ENCODE results near the gene SYT6.

The SYT6 gene

GRCh38 chr1:114169509-114169908 is 15.8 kb upstream of the SYT6 start:
- H3K9me3 Mint-ChIP-seq: no peaks in the 10 kb centered on the region
- no peak overlapping the region for H3K27ac Mint-ChIP-seq
- no peaks in the 10 kb centered on the region for H3K27me3 Mint-ChIP-seq
- H3K36me3 Mint-ChIP-seq (ENCODE audit: insufficient read depth): no peaks in the 10 kb centered on the region
- DNase-seq: no peak
- no peak for ATAC-seq (replicated peaks)
- no peak overlapping the region for H3K4me3 Mint-ChIP-seq
- H3K4me1 Mint-ChIP-seq (ENCODE audit: low read depth in 2 of 2): no peaks in the 10 kb centered on the region

GRCh38 chr1:114167226-114167625 is 13.6 kb upstream of the SYT6 start:
- H3K27me3 Mint-ChIP-seq: peaks cover 0 to 19% of the 10 kb centered on the region in 2 donors
- no peaks in the 10 kb centered on the region for H3K4me1 Mint-ChIP-seq (ENCODE audit: low read depth in 2 of 2)
- no peak overlapping the region for H3K27ac Mint-ChIP-seq
- no peaks in the 10 kb centered on the region for H3K36me3 Mint-ChIP-seq (ENCODE audit: insufficient read depth)
- no peaks in the 10 kb centered on the region for H3K9me3 Mint-ChIP-seq
- ATAC-seq (replicated peaks): no peak
- DNase-seq: no peak
- no peak overlapping the region for H3K4me3 Mint-ChIP-seq

GRCh38 chr1:114164840-114165543 is 11.3 kb upstream of the SYT6 start:
- no peaks in the 10 kb centered on the region for H3K9me3 Mint-ChIP-seq
- H3K27me3 Mint-ChIP-seq: peaks cover 16 to 37% of the 10 kb centered on the region in 2 donors
- no peak overlapping the region for H3K4me3 Mint-ChIP-seq
- DNase-seq (no peak), ATAC-seq (replicated peaks) (no peak)
- H3K4me1 Mint-ChIP-seq (ENCODE audit: low read depth in 2 of 2): no peaks in the 10 kb centered on the region
- no peaks in the 10 kb centered on the region for H3K36me3 Mint-ChIP-seq (ENCODE audit: insufficient read depth)
- no peak overlapping the region for H3K27ac Mint-ChIP-seq

GRCh38 chr1:114159941-114160340 is 6.3 kb upstream of the SYT6 start:
- peaks cover 48 to 63% of the 10 kb centered on the region in 2 donors for H3K27me3 Mint-ChIP-seq
- no peaks in the 10 kb centered on the region for H3K36me3 Mint-ChIP-seq (ENCODE audit: insufficient read depth)

GRCh38 chr1:114157275-114157660 is 3.6 kb upstream of the SYT6 start:
- H3K27me3 Mint-ChIP-seq: peaks cover 61 to 67% of the 10 kb centered on the region in 2 donors
- DNase-seq: no peak
- no peaks in the 10 kb centered on the region for H3K9me3 Mint-ChIP-seq
- ATAC-seq (replicated peaks): no peak
- H3K4me1 Mint-ChIP-seq (ENCODE audit: low read depth in 2 of 2): peaks cover 5 to 15% of the 10 kb centered on the region in 2 donors
- H3K4me3 Mint-ChIP-seq: no peak overlapping the region
- no peaks in the 10 kb centered on the region for H3K36me3 Mint-ChIP-seq (ENCODE audit: insufficient read depth)
- H3K27ac Mint-ChIP-seq: no peak overlapping the region

More at GRCh38 chr1:114159941-114160340, 6.3 kb upstream of the SYT6 start:
- H3K4me1 Mint-ChIP-seq (ENCODE audit: low read depth in 2 of 2): peaks cover 0 to 1% of the 10 kb centered on the region in 2 donors
- no peaks in the 10 kb centered on the region for H3K9me3 Mint-ChIP-seq
- no peak overlapping the region for H3K27ac Mint-ChIP-seq
- no peak overlapping the region for H3K4me3 Mint-ChIP-seq
- DNase-seq (no peak), ATAC-seq (replicated peaks) (no peak)

GRCh38 chr1:114156538-114157274 is 3.0 kb upstream of the SYT6 start:
- no peaks in the 10 kb centered on the region for H3K9me3 Mint-ChIP-seq
- peaks cover 5 to 17% of the 10 kb centered on the region in 2 donors for H3K4me1 Mint-ChIP-seq (ENCODE audit: low read depth in 2 of 2)
- DNase-seq (no peak), ATAC-seq (replicated peaks) (no peak)
- H3K27me3 Mint-ChIP-seq: peaks cover 66 to 71% of the 10 kb centered on the region in 2 donors
- H3K27ac Mint-ChIP-seq: no peak overlapping the region
- H3K4me3 Mint-ChIP-seq: no peak overlapping the region
- H3K36me3 Mint-ChIP-seq (ENCODE audit: insufficient read depth): no peaks in the 10 kb centered on the region

- DNase-seq (no peak), ATAC-seq (replicated peaks) (no peak)
- Mint-ChIP-seq H3K27ac (no peak overlapping the region), H3K27me3 (peaks cover 62 to 72% of the 10 kb centered on the region in 2 donors), H3K4me1 (ENCODE audit: low read depth in 2 of 2) (peaks cover 5 to 17% of the 10 kb centered on the region in 2 donors), H3K4me3 (no peak overlapping the region), H3K36me3 (ENCODE audit: insufficient read depth) (no peaks in the 10 kb centered on the region), H3K9me3 (no peaks in the 10 kb centered on the region)
Observed at GRCh38 chr1:114155706-114156105, 2.0 kb upstream of the SYT6 start.

GRCh38 chr1:114154963-114155322 is 1.3 kb upstream of the SYT6 start:
- ATAC-seq (replicated peaks): peak; percentile 31
- no peak overlapping the region for H3K27ac Mint-ChIP-seq

GRCh38 chr1:114154146-114154962 is 685 bp upstream of the SYT6 start:
- Mint-ChIP-seq H3K4me3 (peak overlapping the region; percentile 71 to 81), H3K27me3 (peaks cover 53 to 69% of the 10 kb centered on the region in 2 donors), H3K27ac (peak overlapping the region in 1 of 2 donors; percentile 11), H3K4me1 (ENCODE audit: low read depth in 2 of 2) (peaks cover 5 to 17% of the 10 kb centered on the region in 2 donors), H3K9me3 (no peaks in the 10 kb centered on the region), H3K36me3 (ENCODE audit: insufficient read depth) (no peaks in the 10 kb centered on the region)
- ATAC-seq (replicated peaks): peak; percentile 15
- no peak for DNase-seq

More at GRCh38 chr1:114154963-114155322, 1.3 kb upstream of the SYT6 start:
- no peaks in the 10 kb centered on the region for H3K36me3 Mint-ChIP-seq (ENCODE audit: insufficient read depth)
- H3K4me1 Mint-ChIP-seq (ENCODE audit: low read depth in 2 of 2): peaks cover 5 to 17% of the 10 kb centered on the region in 2 donors
- DNase-seq: peak in 2 of 3 experiments; percentile 8 to 14
- H3K9me3 Mint-ChIP-seq: no peaks in the 10 kb centered on the region
- peak overlapping the region; percentile 71 to 81 for H3K4me3 Mint-ChIP-seq
- H3K27me3 Mint-ChIP-seq: peaks cover 55 to 72% of the 10 kb centered on the region in 2 donors

- Mint-ChIP-seq H3K27ac (no peak overlapping the region), H3K9me3 (no peaks in the 10 kb centered on the region), H3K36me3 (ENCODE audit: insufficient read depth) (no peaks in the 10 kb centered on the region), H3K4me3 (peak overlapping the region; percentile 71 to 81), H3K27me3 (peaks cover 61 to 86% of the 10 kb centered on the region in 2 donors), H3K4me1 (ENCODE audit: low read depth in 2 of 2) (peaks cover 5 to 17% of the 10 kb centered on the region in 2 donors)
- ATAC-seq (replicated peaks): peak; percentile 53
- no peak for DNase-seq
Observed at GRCh38 chr1:114152508-114153260, 985 bp downstream of the SYT6 start.

- H3K9me3 Mint-ChIP-seq: no peaks in the 10 kb centered on the region
- no peak for ATAC-seq (replicated peaks)
- H3K27ac Mint-ChIP-seq: no peak overlapping the region
- peak overlapping the region; percentile 21 to 46 for H3K4me3 Mint-ChIP-seq
- H3K27me3 Mint-ChIP-seq: peaks cover 58 to 92% of the 10 kb centered on the region in 2 donors
- peaks cover 5 to 17% of the 10 kb centered on the region in 2 donors for H3K4me1 Mint-ChIP-seq (ENCODE audit: low read depth in 2 of 2)
- H3K36me3 Mint-ChIP-seq (ENCODE audit: insufficient read depth): no peaks in the 10 kb centered on the region
- no peak for DNase-seq
Observed at GRCh38 chr1:114152089-114152507, 1.6 kb downstream of the SYT6 start.

GRCh38 chr1:114150016-114150415 is 3.7 kb downstream of the SYT6 start:
- no peak overlapping the region for H3K27ac Mint-ChIP-seq
- peaks cover 43 to 84% of the 10 kb centered on the region in 2 donors for H3K27me3 Mint-ChIP-seq
- H3K9me3 Mint-ChIP-seq: no peaks in the 10 kb centered on the region
- DNase-seq: no peak
- no peaks in the 10 kb centered on the region for H3K36me3 Mint-ChIP-seq (ENCODE audit: insufficient read depth)
- no peak for ATAC-seq (replicated peaks)
- peaks cover 5 to 16% of the 10 kb centered on the region in 2 donors for H3K4me1 Mint-ChIP-seq (ENCODE audit: low read depth in 2 of 2)
- H3K4me3 Mint-ChIP-seq: no peak overlapping the region

GRCh38 chr1:114149211-114149610 is 4.5 kb downstream of the SYT6 start:
- no peak overlapping the region for H3K4me3 Mint-ChIP-seq
- ATAC-seq (replicated peaks) (no peak), DNase-seq (no peak)
- peaks cover 35 to 83% of the 10 kb centered on the region in 2 donors for H3K27me3 Mint-ChIP-seq
- H3K36me3 Mint-ChIP-seq (ENCODE audit: insufficient read depth): no peaks in the 10 kb centered on the region
- H3K27ac Mint-ChIP-seq: no peak overlapping the region
- peaks cover 5 to 8% of the 10 kb centered on the region in 2 donors for H3K4me1 Mint-ChIP-seq (ENCODE audit: low read depth in 2 of 2)
- no peaks in the 10 kb centered on the region for H3K9me3 Mint-ChIP-seq

All from effector memory CD8-positive, alpha-beta T cell (primary cell).